HG02798 (cell line): ENCODE measurements around the gene RRP1.

Experiments used
- ATAC-seq: cut with Tn5 transposase; IDR thresholded peaks from one replicate; pipeline ENCODE4 v1.9.1; 2021; ENCODE audit warnings: mild to moderate bottlenecking; ENCODE audit not compliant: unreplicated experiment, poor library complexity

The RRP1 gene

DNA sequence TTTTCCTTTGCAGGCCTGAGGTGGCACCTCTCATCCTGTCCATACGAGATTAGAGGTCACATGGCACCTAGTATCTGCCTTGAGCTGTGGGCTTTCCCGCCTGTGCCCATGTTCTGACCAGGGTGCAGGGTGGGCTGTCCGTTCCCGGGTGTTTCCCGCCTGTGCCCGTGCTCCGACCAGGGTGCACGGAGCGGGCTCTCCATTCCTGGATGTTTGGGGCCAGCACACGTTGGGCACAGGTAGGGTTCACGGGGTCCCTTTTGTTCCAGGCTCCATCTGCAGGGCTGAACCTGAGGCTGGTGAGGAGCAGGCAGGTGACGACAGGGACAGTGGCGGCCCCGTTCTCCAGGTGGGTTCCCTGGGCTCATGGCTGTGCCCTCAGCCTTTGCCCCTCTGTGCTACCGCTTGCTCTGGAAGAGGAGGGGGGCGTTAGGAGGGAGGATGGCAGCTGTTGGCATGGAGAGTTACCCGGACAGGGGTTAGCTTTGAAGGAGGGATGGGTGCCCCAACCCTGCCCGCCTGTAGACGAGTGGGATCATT lies 10.0 kb downstream of the RRP1 start:
- no peak for ATAC-seq

GRCh38 chr21:43800124-43800523 lies 10.7 kb downstream of the RRP1 start:
- ATAC-seq, result no peak

DNA sequence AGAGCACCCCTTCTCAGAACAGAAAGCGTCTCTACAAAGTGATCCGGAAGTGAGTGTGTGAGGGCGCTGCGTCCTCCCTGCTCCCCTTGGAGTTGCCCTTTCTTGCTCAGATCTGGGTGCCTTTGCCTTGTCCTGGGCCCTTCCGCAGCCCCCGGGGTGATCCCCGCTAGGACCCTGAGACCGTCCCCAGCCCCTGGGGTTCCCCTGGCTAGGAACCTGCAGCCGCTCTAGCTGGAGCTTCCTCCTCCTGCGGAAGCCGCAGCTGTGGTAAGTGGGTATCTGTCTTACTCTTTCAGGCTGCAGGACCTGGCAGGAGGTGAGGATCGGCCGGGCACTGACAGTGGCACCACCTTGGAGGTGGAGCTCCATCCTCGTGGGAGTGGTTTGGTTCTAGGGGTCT lies 11.2 kb downstream of the RRP1 start:
- no peak for ATAC-seq

GRCh38 chr21:43801006-43801783 lies 11.8 kb downstream of the RRP1 start:
- no peak for ATAC-seq

DNA sequence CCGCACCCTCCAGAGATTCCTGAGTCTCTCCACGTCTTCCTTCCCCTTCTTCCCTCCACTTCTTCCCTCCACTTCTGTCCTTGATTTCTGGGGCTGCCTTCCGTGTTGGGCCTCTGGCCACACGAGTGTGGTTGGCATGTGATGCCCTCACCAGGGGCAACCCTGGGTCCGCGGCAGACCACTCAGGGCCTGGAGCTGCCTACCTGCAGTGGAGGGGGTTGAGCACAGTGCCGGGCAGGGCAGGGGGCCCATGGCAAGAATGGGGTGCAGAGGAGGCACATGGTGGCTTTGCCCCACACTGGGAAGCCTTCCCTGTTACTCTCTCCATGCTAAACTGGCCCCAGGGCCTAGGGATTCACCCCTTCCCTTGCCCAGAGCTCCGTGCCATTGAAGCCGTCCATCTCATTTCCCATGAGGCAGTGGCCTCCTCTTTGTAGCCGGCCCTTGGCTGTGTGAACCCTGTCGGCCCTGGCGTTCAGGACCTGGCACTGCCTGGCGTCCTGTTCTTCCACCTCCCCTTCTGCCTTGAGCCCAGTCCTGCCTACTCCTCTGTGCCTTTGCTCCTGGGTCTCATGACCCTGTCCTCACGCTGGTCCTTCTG lies 13.4 kb downstream of the RRP1 start:
- ATAC-seq, result no peak

DNA sequence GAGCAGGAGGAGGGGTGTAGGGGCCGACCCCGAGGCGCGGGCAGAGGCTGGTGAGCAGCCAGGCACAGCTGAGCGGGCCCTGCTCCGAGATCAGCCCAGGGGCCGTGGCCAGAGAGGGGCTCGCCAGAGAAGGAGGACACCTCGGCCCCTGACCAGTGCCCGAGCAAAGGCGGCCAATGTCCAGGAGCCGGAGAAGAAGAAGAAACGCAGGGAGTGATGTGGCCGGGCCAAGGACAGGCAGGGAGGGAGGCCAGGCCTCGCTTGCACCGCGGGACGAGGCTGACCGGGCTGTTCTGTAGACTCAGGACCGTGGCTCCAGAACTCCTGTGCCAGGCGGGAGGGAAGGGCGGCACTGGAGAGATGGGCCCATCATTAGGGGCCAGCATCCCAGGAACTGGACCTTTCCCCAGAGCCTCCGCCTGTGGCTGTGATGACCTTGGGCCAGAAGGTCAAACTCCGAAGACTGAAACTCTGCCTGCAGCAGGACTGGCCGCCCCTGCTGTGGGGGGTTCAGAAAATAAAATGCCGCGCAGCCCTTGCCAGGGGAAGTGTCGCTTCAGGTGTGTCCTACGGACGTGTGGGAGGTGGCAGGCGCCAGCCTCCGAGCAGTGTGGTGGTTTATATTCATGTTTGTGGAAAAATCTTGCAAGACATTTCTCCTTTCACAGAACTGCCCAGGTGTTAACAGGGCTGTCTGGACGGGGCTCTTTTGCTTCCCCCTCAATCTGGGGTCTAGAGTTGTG lies 14.4 kb downstream of the RRP1 start:
- ATAC-seq, result no peak

GRCh38 chr21:43805275-43805800 lies 16.0 kb downstream of the RRP1 start:
- ATAC-seq, result peak; percentile 90

DNA sequence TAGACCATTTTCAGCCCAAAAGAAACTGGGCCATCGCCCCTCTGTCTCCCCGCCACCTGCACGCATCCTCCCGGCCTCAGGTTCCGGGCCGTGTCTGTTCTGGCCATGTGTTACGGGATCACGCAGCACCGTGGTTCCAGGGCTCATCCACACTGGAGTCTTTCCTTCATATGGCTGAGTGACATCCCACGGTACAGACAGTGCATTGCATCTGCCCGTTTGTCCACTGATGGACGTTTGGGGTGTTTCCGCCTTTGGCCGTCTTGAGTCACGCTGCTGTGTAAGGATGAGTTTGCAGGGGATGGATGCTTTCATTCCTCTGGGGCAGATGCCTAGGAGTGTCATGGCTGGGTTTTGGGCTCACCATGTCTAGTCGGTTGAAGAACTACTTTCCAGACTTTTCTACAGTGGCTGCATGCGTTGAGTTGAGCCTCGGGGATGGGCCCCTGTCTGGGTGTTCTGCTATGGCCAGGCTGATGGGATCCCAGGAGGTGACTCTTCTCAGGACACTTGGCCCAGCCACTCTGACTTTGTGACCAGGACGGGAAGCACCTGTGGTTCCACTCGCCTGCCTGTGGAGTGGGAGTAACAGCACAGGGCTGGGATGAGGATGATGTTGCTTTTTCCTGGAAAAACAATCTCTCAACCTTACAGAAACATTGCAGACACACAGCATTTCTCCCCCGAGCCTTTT lies 16.8 kb downstream of the RRP1 start:
- ATAC-seq, result no peak

GRCh38 chr21:43808367-43808766 lies 19.0 kb downstream of the RRP1 start:
- ATAC-seq, result no peak

- no peak for ATAC-seq
Measured at GRCh38 chr21:43808832-43809251, 19.5 kb downstream of the RRP1 start.

DNA sequence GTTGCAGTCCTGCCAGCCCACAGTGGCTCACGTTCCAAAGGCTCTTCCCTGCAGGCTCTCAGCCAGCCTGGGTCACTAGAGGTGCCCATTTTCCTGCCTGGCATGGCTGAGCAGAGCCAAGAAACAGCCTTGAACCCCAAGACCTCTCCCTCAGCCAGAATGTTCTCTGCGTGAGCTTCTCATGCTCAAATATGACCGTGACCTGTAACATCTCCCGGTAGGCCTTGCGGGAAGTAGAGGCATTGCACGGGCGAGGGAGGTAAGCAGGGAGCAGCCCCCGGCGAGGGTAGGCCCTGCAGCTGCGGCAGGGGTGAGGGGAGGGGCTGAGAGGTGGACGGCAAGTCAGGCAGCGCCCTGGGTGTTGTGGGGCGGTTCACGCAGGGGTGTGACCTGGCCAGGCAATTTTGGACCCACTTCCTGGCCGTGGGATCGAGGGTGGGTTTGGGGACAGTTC lies 20.0 kb downstream of the RRP1 start:
- no peak for ATAC-seq

- ATAC-seq, result no peak
Measured at GRCh38 chr21:43809853-43810504, 20.6 kb downstream of the RRP1 start.

DNA sequence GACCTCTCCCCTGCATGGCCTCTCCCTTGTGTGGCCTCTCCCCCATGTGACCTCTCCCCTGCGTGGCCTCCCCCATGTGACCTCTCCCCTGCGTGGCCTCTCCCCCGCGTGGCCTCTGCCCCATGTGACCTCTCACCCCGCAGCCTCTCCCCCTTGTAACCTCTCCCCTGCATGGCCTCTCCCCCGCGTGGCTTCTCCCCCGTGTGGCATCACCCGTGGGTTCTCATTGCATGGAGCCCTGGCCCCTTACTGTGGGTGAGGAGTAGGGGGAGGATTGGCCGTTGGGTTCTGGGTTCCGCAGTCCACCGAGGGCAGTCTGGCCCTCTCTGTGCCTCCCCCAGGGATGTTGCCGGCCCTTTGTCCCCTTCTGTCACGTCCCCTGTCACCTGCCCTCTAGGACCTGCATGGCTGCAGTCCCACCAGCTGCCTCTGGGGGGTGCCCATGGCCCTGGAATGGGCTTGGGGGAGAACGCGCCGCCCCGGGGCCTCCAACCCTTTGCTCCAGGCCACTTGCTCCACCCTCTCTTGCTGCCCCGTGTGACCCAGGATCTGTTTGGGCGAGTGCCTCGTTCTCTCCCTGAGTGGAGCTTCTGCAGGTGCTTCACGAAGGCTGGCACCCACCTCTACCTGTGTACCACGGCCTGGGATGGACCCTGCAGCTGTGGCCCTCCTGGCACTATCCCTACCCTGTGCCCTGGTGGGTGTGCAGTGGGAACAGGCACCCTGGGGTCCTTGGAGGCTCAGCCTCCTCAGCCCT lies 21.3 kb downstream of the RRP1 start:
- ATAC-seq, result peak; percentile 74

GRCh38 chr21:43811262-43812105 lies 22.1 kb downstream of the RRP1 start:
- ATAC-seq, result no peak

DNA sequence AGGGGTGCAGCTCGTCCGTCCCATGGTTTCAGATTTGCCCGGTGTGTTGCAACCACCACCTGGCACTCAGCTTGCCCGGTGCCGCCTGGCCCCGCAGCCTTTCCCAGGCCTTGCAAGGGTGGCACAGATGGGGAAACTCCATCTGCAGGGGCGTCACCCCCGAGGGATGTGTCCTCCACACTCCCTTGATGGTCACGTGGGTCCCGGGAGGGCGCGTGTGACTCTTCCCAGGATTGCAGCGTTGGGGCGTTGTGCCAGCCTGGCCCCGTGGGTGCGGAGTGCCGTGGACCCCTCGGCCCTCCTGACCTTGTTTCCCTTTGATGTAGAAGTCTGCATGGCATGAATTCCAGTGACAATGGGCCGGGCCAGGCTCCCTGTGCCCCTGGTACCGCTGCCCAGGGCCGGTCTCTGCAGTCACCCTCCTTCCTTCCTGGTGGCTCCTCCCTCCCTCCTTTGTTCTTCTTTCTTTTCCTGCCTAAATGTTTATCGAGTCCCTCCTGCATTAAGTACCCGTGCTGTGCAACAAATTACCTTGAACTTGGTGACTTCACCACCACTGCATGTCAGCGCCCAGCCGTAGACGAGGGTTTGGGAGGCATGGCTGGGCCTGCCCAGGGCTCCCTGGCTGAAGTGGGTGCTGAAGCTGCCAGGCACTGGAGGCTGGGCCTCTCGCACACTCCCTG lies 22.9 kb downstream of the RRP1 start:
- ATAC-seq, result no peak

DNA sequence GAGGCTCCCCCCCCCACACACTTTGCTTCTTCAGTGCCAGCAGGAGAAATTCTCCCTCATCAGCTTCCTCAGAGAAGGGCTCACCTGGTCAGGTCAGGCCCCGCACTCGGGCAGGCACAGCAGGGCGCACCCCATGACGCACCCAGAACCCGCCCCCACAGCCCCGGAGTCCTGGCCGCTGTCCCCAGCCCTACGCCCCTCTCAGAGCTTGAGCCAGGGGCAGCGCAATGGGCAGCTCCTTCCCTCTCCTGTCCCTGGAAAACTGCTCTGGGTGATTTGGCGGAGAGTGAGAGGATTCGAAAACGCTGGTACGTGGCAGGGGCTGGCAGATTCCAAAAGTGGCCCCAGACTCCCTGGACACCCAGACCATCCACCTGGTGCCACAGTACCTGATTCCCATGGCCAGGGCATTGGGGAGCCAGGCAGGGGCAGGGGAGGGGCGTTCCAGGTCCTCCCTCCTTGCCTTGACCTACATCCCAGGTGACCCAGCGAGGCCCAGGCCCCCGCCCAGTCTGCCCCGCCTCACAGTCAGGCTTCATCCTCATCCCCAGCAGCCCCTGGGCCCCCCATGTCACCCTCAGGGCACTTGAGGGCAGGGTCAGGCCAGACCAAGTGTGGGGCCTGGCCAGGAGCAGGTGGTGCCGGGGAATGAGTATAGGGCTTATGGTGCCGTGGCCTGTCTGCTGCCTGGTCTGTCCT lies 23.7 kb downstream of the RRP1 start:
- no peak for ATAC-seq

DNA sequence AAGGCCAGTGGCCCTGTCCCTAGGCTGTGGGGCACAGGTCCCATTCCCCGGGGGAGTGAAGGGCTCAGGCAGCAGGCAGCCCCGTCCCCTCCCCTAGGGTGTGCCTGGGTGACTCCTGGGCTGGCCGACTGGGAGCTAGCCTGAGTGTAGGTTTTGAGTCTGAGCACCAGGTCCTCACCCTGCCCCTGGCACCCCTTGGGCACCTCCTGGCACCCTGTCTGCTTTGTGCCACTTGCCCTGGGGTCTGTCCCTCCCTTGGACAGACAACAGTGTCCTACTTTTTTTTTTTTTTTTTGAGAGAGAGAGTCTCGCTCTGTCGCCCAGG lies 24.2 kb downstream of the RRP1 start:
- no peak for ATAC-seq
